Adrenal gland (tissue), 12 donors: ENCODE data around the gene STAT5B. TPM values are rescaled to one million over a fixed set of nuclear protein-coding genes. Genes with fewer than 3 reads are reported as not detected.
"Not testable (repeated sequence)": the region's sequence is repeated elsewhere in the genome, so short reads cannot be mapped to it uniquely, and the experiment has no call there.

Experiments
- DNase-seq, 7 donors: peaks; one replicate each; pipeline ENCODE4 v3.0.0-alpha.2; 2019 to 2020
- H3K27ac ChIP-seq, 5 donors: fragments of 200-600 bp; sonication (generic) in 4 of 5; 1 replicate in 3 of 5; 2 replicates in 2 of 5; pipeline versions ENCODE4 v1.5.1 to v1.8.0; 2016 to 2020; ENCODE audit warnings: mild to moderate bottlenecking in 1 of 5
- H3K27me3 ChIP-seq: fragments of 200-600 bp; 2 replicates; pipeline ENCODE4 v1.8.0; 2021
- H3K36me3 ChIP-seq, 2 donors: fragments of 200-600 bp; replicated peaks in 1 of 2; 1 replicate in 1 of 2; 2 replicates in 1 of 2; pipeline versions ENCODE4 v1.5.1 to v1.8.0; 2018 to 2022
- H3K4me1 ChIP-seq, 2 donors: fragments of 200-600 bp; replicated peaks in 1 of 2; 1 replicate in 1 of 2; 2 replicates in 1 of 2; pipeline versions ENCODE4 v1.5.1 to v1.8.0; 2018 to 2021
- H3K4me3 ChIP-seq, 4 donors: fragments of 200-600 bp; sonication (generic) in 3 of 4; one replicate each; pipeline ENCODE4 v1.5.1; 2016 to 2018
- H3K9me3 ChIP-seq, 3 donors: fragments of 200-600 bp; sonication (generic) in 1 of 3; replicated peaks in 1 of 3; 1 replicate in 2 of 3; 2 replicates in 1 of 3; pipeline versions ENCODE4 v1.5.1 to v1.8.0; 2016 to 2021
- POLR2A ChIP-seq, 2 donors: fragments of 450-650 bp; IDR thresholded peaks; one replicate each; pipeline ENCODE4 v1.6.1; 2017; ENCODE audit warnings: antibody characterized with exemption in 2 of 2, mild to moderate bottlenecking in 2 of 2, moderate library complexity in 1 of 2
- WGBS, 4 donors: extraction: QIAGEN DNeasy Blood & Tissue Kit in 2 of 4; methylation state at CpG; one replicate each; pipeline versions ENCODE4 v1.1.5 to v1.1.7; 2013 to 2017; 5-methylcytosine and 5-hydroxymethylcytosine counted together
- intact Hi-C, 2 donors: fragments of 100-400 bp; cut with DNase I; formaldehyde crosslinking; loops; one replicate each; pipeline versions ENCODE4 v1.14.1 to v1.15.0; 2022 to 2023
- polyA plus RNA-seq, 3 donors: library from polyadenylated mRNA; stranded (reverse); fragments of 200-250 nt in 2 of 3; fragments of 350-450 nt in 1 of 3; fragmentation: Illumina TruSeq in 1 of 3; extraction: RNeasy Lipid Tissue Mini Kit (QIAGEN cat#74804) in 1 of 3; gene quantifications; one replicate each; pipeline ENCODE4 v1.2.3, GENCODE V29; 2013 to 2014
- total RNA-seq, 9 donors: library from RNA; depleted of rRNA in 4 of 9; stranded (reverse); fragments of >200 nt in 4 of 9; fragments of 120-200 nt in 1 of 9; fragmentation: NEBNext Ultra II Directional in 1 of 9; extraction: Animal tissue kit (Norgen Biotek cat#: 25700) in 1 of 9; gene quantifications; one replicate each; pipeline versions ENCODE4 v1.1.0 to v1.2.4, GENCODE V29; 2013 to 2023
- TF ChIP-seq, protein P1 (sequence below), 6 experiments: fragments of 450-650 bp in 4 of 6; fragments of 200-600 bp in 2 of 6; sonication (generic) in 1 of 6; IDR thresholded peaks; 1 replicate in 5 of 6; 2 replicates in 1 of 6; pipeline versions ENCODE4 v1.5.1 to v1.8.0; 2016 to 2021; ENCODE audit warnings: antibody characterized with exemption in 6 of 6, mild to moderate bottlenecking in 2 of 6, moderate library complexity in 1 of 6
- donor health status: healthy with polysubstance abuse.
- donor health status: Bipolar disorder and iron deficiency.
- donor health status: DM: yes; HTN: yes; CAD: no.
- donor health status: DM: no; HTN: no; CAD: no.
- donor health status: DM: no; HTN: no; CAD: no.
- donor health status: DM: yes; HTN: yes; CAD: no.

Gene STAT5B
- total and polyA plus RNA-seq, 12 donors, result 30.3 to 128 (median 101) TPM

DNA sequence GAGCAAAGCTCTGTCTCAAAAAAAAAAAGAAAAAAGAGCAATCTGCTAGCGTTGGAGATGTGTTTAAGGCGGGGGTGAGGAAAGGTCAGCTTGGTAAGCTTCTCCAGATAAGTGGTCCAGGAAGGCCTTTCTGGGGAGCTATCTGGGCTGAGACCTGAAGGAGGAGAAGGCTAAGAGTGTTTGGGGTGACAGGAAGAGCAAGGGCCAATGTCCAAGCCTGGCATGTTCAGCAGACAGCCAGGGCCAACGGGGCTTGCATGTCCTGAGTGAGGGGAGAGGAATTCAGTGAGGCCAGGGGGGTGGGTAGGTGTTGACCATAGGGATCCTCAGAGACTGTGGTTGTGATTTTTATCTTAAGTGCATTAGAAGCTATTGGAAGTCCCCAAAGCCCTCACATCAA is 27.5 kb upstream of the STAT5B start:
- 82 to 90% (median 89%) methylated on average over 3 of the region's 3 CpGs for WGBS, 4 donors
- intact Hi-C loops, result loop anchor here in 1 of 2 donors (10.0 kb wide), 1 partner anchor 99 kb away; no protein-coding TSS in a partner anchor
- DNase-seq, result no peak
- no peaks in the 10 kb centered on the region for H3K27me3 ChIP-seq
- H3K9me3 ChIP-seq, result no peaks in the 10 kb centered on the region
- no peak overlapping the region for H3K4me3 ChIP-seq
- H3K36me3 ChIP-seq, result peaks cover 0 to 85% of the 10 kb centered on the region in 2 donors
- TF ChIP-seq POLR2A (IDR thresholded peaks at IDR 0.05), result no peak
- TF ChIP-seq, protein P1, sequence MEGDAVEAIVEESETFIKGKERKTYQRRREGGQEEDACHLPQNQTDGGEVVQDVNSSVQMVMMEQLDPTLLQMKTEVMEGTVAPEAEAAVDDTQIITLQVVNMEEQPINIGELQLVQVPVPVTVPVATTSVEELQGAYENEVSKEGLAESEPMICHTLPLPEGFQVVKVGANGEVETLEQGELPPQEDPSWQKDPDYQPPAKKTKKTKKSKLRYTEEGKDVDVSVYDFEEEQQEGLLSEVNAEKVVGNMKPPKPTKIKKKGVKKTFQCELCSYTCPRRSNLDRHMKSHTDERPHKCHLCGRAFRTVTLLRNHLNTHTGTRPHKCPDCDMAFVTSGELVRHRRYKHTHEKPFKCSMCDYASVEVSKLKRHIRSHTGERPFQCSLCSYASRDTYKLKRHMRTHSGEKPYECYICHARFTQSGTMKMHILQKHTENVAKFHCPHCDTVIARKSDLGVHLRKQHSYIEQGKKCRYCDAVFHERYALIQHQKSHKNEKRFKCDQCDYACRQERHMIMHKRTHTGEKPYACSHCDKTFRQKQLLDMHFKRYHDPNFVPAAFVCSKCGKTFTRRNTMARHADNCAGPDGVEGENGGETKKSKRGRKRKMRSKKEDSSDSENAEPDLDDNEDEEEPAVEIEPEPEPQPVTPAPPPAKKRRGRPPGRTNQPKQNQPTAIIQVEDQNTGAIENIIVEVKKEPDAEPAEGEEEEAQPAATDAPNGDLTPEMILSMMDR (IDR thresholded peaks at IDR 0.05), result no peak
- H3K4me1 ChIP-seq, result peaks cover 11% of the 10 kb centered on the region in 2 donors
- H3K27ac ChIP-seq, result peak overlapping the region in 1 of 5 donors; percentile 2

DNA sequence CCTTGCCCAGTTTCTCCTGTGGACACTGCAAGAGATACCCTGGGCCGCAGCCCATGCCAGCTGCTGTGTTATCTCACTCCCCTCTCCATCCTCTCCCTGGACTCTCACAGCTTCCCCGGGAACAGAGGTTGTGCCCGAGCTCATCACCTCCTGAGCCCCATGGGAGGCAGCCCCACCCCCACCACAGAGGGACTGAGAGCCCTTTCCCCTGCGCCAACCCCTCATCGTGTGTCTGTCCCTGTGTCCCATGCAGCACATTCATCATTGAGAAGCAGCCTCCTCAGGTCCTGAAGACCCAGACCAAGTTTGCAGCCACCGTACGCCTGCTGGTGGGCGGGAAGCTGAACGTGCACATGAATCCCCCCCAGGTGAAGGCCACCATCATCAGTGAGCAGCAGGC is 24.8 kb upstream of the STAT5B start:
- Histone ChIP-seq H3K9me3 (no peaks in the 10 kb centered on the region), H3K27me3 (no peaks in the 10 kb centered on the region), H3K36me3 (peaks cover 0 to 75% of the 10 kb centered on the region in 2 donors), H3K27ac (no peak overlapping the region), H3K4me3 (no peak overlapping the region), H3K4me1 (peaks cover 5 to 7% of the 10 kb centered on the region in 2 donors)
- no peak for TF ChIP-seq POLR2A (IDR thresholded peaks at IDR 0.05)
- TF ChIP-seq, protein P1 (IDR thresholded peaks at IDR 0.05), result no peak
- intact Hi-C loops, result loop anchor here in 1 of 2 donors (10.0 kb wide), 1 partner anchor 96 kb away; no protein-coding TSS in a partner anchor
- DNase-seq, result no peak
- 85 to 91% (median 87%) methylated on average over 6 to 9 of the region's 9 CpGs for WGBS, 4 donors

DNA sequence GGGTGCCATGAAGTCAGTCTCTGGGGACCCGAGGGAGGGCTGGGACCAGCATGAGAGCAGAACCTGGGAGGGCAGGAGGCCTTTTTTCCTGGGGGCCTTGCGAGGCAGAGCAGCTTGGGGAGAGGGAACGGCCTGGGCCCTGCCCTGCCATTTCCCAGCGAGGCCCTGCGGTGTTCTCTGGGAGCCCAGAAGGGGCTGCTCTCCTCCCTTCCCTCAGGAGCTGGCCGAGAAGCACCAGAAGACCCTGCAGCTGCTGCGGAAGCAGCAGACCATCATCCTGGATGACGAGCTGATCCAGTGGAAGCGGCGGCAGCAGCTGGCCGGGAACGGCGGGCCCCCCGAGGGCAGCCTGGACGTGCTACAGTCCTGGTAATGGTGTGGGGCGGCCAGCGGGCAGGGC is 23.7 kb upstream of the STAT5B start:
- WGBS, 4 donors, result 100% methylated on average over 1 of the region's 17 CpGs; no CpG with 5 or more reads in 3 of the 4 donors
- DNase-seq, H3K27ac ChIP-seq, H3K4me1 ChIP-seq, H3K4me3 ChIP-seq, H3K27me3 ChIP-seq, H3K9me3 ChIP-seq: not testable (repeated sequence)
- intact Hi-C loops, result loop anchor here in 1 of 2 donors (10.0 kb wide), 1 partner anchor 95 kb away; no protein-coding TSS in a partner anchor
- H3K36me3 ChIP-seq, result peaks cover 0 to 75% of the 10 kb centered on the region in 2 donors

DNA sequence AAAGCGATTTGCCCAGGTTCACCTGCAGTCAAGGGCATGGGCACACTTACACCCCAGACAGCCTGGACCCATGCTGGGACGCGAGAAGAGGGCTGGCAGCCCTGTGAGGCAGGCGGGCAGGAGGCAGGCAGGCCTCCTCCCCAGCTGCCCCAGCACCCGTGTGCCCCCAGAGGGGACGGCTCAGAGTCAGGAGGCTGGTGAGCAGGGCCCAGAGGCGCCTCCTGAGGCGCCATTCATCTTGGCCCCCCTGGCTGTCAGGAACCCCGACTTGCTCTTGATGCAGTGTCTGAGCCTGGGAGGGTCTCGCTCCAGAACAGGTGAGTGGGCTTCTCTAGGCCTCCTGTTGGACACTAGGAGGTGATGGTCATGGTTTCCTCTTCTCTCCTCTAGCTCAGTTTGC is 23.2 kb upstream of the STAT5B start:
- intact Hi-C loops, H3K27ac ChIP-seq, DNase-seq, H3K9me3 ChIP-seq, H3K4me3 ChIP-seq, H3K4me1 ChIP-seq, H3K27me3 ChIP-seq: not testable (repeated sequence)
- WGBS, 4 donors, result 92 to 100% (median 97%) methylated on average over 2 to 10 of the region's 10 CpGs
- peaks cover 0 to 69% of the 10 kb centered on the region in 2 donors for H3K36me3 ChIP-seq

DNA sequence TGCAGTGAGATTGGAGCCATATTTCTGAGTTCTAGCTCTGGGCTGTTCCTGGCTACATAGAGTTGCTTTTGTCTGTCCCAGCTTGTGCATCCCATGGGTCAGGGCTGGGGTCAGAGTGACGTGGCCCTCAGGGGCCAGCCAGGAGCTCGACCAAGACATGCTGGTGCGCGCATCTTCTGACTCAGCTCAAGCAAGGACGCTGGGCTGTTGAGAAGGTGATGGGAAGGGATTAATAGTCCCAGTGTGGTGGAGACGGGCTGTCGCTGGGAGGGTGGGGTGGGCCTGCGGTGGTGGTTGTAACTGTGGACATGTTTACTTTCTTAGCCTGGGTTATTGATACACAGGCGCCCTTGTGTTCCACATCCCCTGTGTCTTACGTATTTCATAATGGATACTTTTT is 21.6 kb upstream of the STAT5B start:
- H3K9me3 ChIP-seq, intact Hi-C loops, H3K4me1 ChIP-seq, H3K27me3 ChIP-seq, H3K4me3 ChIP-seq: not testable (repeated sequence)
- WGBS, 4 donors, result 59 to 80% (median 64%) methylated on average over 2 to 9 of the region's 10 CpGs
- H3K27ac ChIP-seq, result peak overlapping the region in 1 of 5 donors; percentile 54
- DNase-seq, result peak in 3 of 7 donors; percentile 46 to 69 (median 63)
- peaks cover 0 to 69% of the 10 kb centered on the region in 2 donors for H3K36me3 ChIP-seq

DNA sequence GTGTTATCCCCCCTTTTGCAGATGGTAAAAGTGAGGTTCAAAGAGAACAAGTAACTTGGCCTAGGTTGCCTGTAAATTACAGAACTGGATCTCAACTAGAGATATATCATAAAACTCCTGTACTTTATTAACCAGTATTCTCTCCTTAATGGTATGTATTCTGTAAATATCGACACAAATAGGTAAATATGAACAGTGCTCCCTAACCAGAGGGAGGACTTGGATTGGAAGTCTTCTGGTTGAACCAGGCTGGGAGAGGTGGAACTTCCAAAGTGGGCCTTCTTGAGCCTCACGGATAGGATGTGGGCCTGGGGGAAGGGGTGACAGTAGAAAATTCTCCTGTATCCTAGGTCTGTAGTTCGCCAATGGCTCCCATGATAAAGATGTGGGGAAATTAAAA is 19.8 kb upstream of the STAT5B start:
- Histone ChIP-seq H3K27me3 (no peaks in the 10 kb centered on the region), H3K36me3 (peaks cover 0 to 67% of the 10 kb centered on the region in 2 donors), H3K9me3 (no peaks in the 10 kb centered on the region), H3K4me1 (peaks cover 4 to 7% of the 10 kb centered on the region in 2 donors), H3K4me3 (no peak overlapping the region), H3K27ac (peak overlapping the region in 2 of 5 donors; percentile 10 to 17)
- WGBS, 4 donors, result 93 to 100% (median 99%) methylated on average over 3 of the region's 3 CpGs
- intact Hi-C loops, result no loop called here
- no peak for DNase-seq
- no peak for TF ChIP-seq POLR2A (IDR thresholded peaks at IDR 0.05)
- TF ChIP-seq, protein P1 (IDR thresholded peaks at IDR 0.05), result no peak
